ENCODE measurements around the gene EHHADH. TPM values are rescaled to one million over a fixed set of nuclear protein-coding genes. Genes with fewer than 3 reads are reported as not detected.

Gene EHHADH
- total and polyA plus RNA-seq, 4 donors: 44.3 to 378 (median 94.9) TPM

DNA sequence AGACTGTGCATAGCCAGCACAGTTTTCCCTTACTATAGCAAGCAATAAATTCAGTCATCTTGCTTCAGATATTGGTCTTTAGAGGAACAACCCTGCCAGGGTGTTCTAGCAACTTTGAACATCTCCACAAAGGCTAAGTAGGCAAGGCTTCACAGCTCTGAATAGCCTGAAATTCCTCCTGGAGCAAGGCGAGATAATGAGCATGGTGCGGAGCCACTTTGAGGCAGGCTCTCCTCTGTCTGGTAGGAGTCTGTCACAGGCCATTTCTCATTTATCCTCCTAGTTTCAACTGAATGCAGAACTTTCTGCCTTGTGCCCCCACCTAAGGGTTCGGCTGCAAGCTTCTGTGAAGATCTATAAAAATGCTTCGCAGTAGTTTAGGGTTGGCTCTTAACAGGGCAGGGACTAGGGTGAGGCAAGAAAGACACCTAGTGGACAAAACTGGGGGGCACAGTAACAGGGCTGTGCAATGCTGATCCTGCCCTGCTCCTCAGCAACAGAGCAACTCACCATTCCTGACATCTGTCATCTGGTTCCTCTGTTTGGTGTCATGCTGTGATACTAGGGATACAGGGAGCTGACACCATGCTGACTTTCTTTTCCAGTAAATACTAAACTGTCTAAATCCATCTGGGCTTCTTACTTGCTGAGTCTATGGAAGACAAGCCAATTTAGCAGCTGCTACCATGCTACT lies 16.6 kb upstream of the EHHADH start:
- no peak for TF ChIP-seq JUND (IDR thresholded peaks at IDR 0.05)
- no peak for TF ChIP-seq HNF4G (IDR thresholded peaks at IDR 0.05)
- TF ChIP-seq RAD21 (IDR thresholded peaks at IDR 0.05): peak; percentile 92 to 93
- TF ChIP-seq FOXA2 (IDR thresholded peaks at IDR 0.05): no peak
- TF ChIP-seq NR2F2 (IDR thresholded peaks at IDR 0.05): no peak
- TF ChIP-seq, protein P1, sequence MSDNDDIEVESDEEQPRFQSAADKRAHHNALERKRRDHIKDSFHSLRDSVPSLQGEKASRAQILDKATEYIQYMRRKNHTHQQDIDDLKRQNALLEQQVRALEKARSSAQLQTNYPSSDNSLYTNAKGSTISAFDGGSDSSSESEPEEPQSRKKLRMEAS (IDR thresholded peaks at IDR 0.05): no peak
- TF ChIP-seq, protein P2, sequence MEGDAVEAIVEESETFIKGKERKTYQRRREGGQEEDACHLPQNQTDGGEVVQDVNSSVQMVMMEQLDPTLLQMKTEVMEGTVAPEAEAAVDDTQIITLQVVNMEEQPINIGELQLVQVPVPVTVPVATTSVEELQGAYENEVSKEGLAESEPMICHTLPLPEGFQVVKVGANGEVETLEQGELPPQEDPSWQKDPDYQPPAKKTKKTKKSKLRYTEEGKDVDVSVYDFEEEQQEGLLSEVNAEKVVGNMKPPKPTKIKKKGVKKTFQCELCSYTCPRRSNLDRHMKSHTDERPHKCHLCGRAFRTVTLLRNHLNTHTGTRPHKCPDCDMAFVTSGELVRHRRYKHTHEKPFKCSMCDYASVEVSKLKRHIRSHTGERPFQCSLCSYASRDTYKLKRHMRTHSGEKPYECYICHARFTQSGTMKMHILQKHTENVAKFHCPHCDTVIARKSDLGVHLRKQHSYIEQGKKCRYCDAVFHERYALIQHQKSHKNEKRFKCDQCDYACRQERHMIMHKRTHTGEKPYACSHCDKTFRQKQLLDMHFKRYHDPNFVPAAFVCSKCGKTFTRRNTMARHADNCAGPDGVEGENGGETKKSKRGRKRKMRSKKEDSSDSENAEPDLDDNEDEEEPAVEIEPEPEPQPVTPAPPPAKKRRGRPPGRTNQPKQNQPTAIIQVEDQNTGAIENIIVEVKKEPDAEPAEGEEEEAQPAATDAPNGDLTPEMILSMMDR (IDR thresholded peaks at IDR 0.05; ENCODE audit: low read depth, low read length, missing input control): peak; percentile 73
- TF ChIP-seq HNF4A (conservative IDR thresholded peaks at IDR 0.05): no peak
- TF ChIP-seq YY1 (IDR thresholded peaks at IDR 0.05): no peak
- TF ChIP-seq RXRA (IDR thresholded peaks at IDR 0.05): no peak
- Histone ChIP-seq H3K4me1 (ENCODE audit: control insufficient read depth in 4 of 4, insufficient read depth in 4 of 4, low read length in 3 of 4) (peaks cover 0 to 6% (median 0%) of the 10 kb centered on the region in 4 donors), H3K27me3 (ENCODE audit: control insufficient read depth in 4 of 4, insufficient read depth in 4 of 4, low read length in 3 of 4) (no peaks in the 10 kb centered on the region), H3K36me3 (ENCODE audit: control insufficient read depth in 4 of 4, insufficient read depth in 3 of 4, low read depth in 1 of 4, low read length in 3 of 4) (no peaks in the 10 kb centered on the region), H3K27ac (ENCODE audit: low read depth in 1 of 2, low read length in 2 of 2) (no peak overlapping the region), H3K9me3 (ENCODE audit: control insufficient read depth in 4 of 4, low read length in 3 of 4) (no peaks in the 10 kb centered on the region), H3K9ac (ENCODE audit: low read depth in 1 of 2, low read length in 2 of 2) (no peak overlapping the region), H3K4me3 (ENCODE audit: low read depth in 1 of 3, low read length in 3 of 3) (no peak overlapping the region)
- WGBS: 52% methylated on average over 4 of the region's 4 CpGs
- peak; percentile 42 for DNase-seq (ENCODE audit: low spot score)

DNA sequence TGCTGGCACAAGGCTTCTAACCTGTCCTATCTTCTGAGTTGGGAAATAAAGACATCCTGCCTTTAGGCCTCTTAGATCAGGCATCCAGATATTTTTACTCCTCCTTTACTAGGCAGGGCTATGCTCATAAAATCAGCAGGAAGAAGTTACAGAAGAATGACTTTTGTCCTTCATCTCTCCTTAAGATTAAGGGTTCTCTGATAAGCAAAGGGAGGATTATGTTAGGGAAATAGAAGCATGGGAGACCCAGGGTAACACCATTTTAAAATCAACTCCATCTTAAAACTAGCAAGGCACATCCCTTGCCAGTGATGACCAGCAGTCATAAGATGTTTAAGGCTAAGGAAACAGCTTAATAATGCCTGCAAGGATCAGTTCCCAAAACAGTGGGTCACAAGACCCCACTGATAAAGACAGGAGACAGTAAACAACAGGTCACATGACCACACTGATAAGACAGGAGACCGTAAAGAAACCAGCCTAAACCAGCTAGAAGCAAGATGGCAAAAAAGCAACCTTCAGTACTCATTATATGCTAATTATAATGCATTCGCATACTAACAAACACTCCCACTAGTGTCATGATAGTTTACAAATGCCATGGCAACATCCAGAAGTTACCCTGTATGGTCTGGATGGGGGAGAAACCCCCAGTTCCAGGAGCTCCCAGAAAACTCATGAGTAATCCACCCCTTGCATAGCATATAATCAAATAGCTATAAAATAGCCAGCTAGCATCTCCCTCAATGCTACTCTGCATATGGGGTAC lies 14.5 kb upstream of the EHHADH start:
- Histone ChIP-seq H3K27me3 (ENCODE audit: control insufficient read depth in 4 of 4, insufficient read depth in 4 of 4, low read length in 3 of 4) (no peaks in the 10 kb centered on the region), H3K9me3 (ENCODE audit: control insufficient read depth in 4 of 4, low read length in 3 of 4) (no peaks in the 10 kb centered on the region), H3K36me3 (ENCODE audit: control insufficient read depth in 4 of 4, insufficient read depth in 3 of 4, low read depth in 1 of 4, low read length in 3 of 4) (no peaks in the 10 kb centered on the region), H3K4me1 (ENCODE audit: control insufficient read depth in 4 of 4, insufficient read depth in 4 of 4, low read length in 3 of 4) (peaks cover 0 to 6% (median 0%) of the 10 kb centered on the region in 4 donors), H3K27ac (ENCODE audit: low read depth in 1 of 2, low read length in 2 of 2) (no peak overlapping the region), H3K9ac (ENCODE audit: low read depth in 1 of 2, low read length in 2 of 2) (no peak overlapping the region), H3K4me3 (ENCODE audit: low read depth in 1 of 3, low read length in 3 of 3) (no peak overlapping the region)
- TF ChIP-seq RXRA (IDR thresholded peaks at IDR 0.05): no peak
- no peak for TF ChIP-seq HNF4A (conservative IDR thresholded peaks at IDR 0.05)
- TF ChIP-seq, protein P1 (IDR thresholded peaks at IDR 0.05): no peak
- TF ChIP-seq HNF4G (IDR thresholded peaks at IDR 0.05): no peak
- TF ChIP-seq RAD21 (IDR thresholded peaks at IDR 0.05): no peak
- TF ChIP-seq FOXA1 (IDR thresholded peaks at IDR 0.05): no peak
- no peak for TF ChIP-seq EGR1 (IDR thresholded peaks at IDR 0.05; ENCODE audit: low read depth in 2 of 2)
- no peak for TF ChIP-seq YY1 (IDR thresholded peaks at IDR 0.05)
- TF ChIP-seq GABPA (IDR thresholded peaks at IDR 0.05 in 1 of 2, conservative IDR thresholded peaks at IDR 0.05 in 1 of 2): no peak
- TF ChIP-seq NR2F2 (IDR thresholded peaks at IDR 0.05): no peak
- no peak for TF ChIP-seq FOXA2 (IDR thresholded peaks at IDR 0.05)
- TF ChIP-seq, protein P3, sequence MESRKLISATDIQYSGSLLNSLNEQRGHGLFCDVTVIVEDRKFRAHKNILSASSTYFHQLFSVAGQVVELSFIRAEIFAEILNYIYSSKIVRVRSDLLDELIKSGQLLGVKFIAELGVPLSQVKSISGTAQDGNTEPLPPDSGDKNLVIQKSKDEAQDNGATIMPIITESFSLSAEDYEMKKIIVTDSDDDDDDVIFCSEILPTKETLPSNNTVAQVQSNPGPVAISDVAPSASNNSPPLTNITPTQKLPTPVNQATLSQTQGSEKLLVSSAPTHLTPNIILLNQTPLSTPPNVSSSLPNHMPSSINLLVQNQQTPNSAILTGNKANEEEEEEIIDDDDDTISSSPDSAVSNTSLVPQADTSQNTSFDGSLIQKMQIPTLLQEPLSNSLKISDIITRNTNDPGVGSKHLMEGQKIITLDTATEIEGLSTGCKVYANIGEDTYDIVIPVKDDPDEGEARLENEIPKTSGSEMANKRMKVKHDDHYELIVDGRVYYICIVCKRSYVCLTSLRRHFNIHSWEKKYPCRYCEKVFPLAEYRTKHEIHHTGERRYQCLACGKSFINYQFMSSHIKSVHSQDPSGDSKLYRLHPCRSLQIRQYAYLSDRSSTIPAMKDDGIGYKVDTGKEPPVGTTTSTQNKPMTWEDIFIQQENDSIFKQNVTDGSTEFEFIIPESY (IDR thresholded peaks at IDR 0.05): no peak
- TF ChIP-seq TAF1 (conservative IDR thresholded peaks at IDR 0.05): no peak
- no peak for TF ChIP-seq JUND (IDR thresholded peaks at IDR 0.05)
- no peak for TF ChIP-seq SP1 (IDR thresholded peaks at IDR 0.05)
- TF ChIP-seq, protein P4, sequence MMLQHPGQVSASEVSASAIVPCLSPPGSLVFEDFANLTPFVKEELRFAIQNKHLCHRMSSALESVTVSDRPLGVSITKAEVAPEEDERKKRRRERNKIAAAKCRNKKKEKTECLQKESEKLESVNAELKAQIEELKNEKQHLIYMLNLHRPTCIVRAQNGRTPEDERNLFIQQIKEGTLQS (IDR thresholded peaks at IDR 0.05): no peak
- TF ChIP-seq, protein P2 (IDR thresholded peaks at IDR 0.05; ENCODE audit: low read depth, low read length, missing input control): no peak
- DNase-seq (ENCODE audit: low spot score): no peak
- WGBS: 82% methylated on average over 2 of the region's 2 CpGs
